Uterus (tissue), 4 donors: ENCODE data around the gene RIPK4. TPM values are rescaled to one million over a fixed set of nuclear protein-coding genes. Genes with fewer than 3 reads are reported as not detected.
"Not testable (repeated sequence)": the region's sequence is repeated elsewhere in the genome, so short reads cannot be mapped to it uniquely, and the experiment has no call there.

Experiments used
- DNase-seq, 2 donors: peaks; one replicate each; pipeline ENCODE4 v3.0.0-alpha.2; 2019 to 2020
- H3K27ac ChIP-seq, 2 donors: fragments of 200-600 bp; sonication (generic); 1 replicate in 1 of 2; 2 replicates in 1 of 2; pipeline ENCODE4 v1.5.1; 2016 to 2018
- H3K27me3 ChIP-seq, 2 donors: fragments of 200-600 bp; sonication (generic); one replicate each; pipeline ENCODE4 v1.5.1; 2018 to 2019; ENCODE audit warnings: control low read depth in 1 of 2
- H3K36me3 ChIP-seq, 2 donors: fragments of 200-600 bp; sonication (generic); one replicate each; pipeline ENCODE4 v1.5.1; 2019; ENCODE audit warnings: control low read depth in 1 of 2
- H3K4me1 ChIP-seq, 2 donors: fragments of 200-600 bp; sonication (generic); one replicate each; pipeline ENCODE4 v1.5.1; 2018 to 2019; ENCODE audit warnings: control low read depth in 1 of 2
- H3K4me3 ChIP-seq, 2 donors: fragments of 200-600 bp; sonication (generic); 1 replicate in 1 of 2; 2 replicates in 1 of 2; pipeline ENCODE4 v1.5.1; 2018 to 2019; ENCODE audit warnings: mild to moderate bottlenecking in 1 of 2
- H3K9me3 ChIP-seq, 2 donors: fragments of 200-600 bp; sonication (generic); one replicate each; pipeline ENCODE4 v1.5.1; 2019; ENCODE audit warnings: control low read depth in 1 of 2
- CTCF ChIP-seq, 4 experiments: fragments of 200-600 bp in 2 of 4; fragments of 450-650 bp in 2 of 4; sonication (generic) in 2 of 4; IDR thresholded peaks; one replicate each; pipeline ENCODE4 v1.5.1; 2016 to 2019; ENCODE audit warnings: antibody characterized with exemption in 4 of 4, mild to moderate bottlenecking in 2 of 4, moderate library complexity in 1 of 4
- POLR2A ChIP-seq, 2 donors: fragments of 450-650 bp; IDR thresholded peaks; one replicate each; pipeline ENCODE4 v1.6.1; 2016; ENCODE audit warnings: antibody characterized with exemption in 2 of 2, mild to moderate bottlenecking in 1 of 2, moderate library complexity in 1 of 2
- intact Hi-C: fragments of 100-400 bp; cut with DNase I; formaldehyde crosslinking; loops from one replicate; pipeline ENCODE4 v1.15.1; 2023; ENCODE audit warnings: low total_unique reads
- total RNA-seq, 4 donors: library from RNA; depleted of rRNA in 3 of 4; stranded (reverse); fragments of >200 nt in 3 of 4; gene quantifications; one replicate each; pipeline versions ENCODE4 v1.1.0 to v1.2.4, GENCODE V29; 2014 to 2023
- donor health status: DM: yes; HTN: yes; CAD: no.

The RIPK4 gene
- total RNA-seq, 4 donors from 2014 or later: 0.29 to 9.7 TPM; not detected in 2

GRCh38 chr21:41725421-41726031 is 41.3 kb downstream of the RIPK4 start:
- TF ChIP-seq CTCF (IDR thresholded peaks at IDR 0.05) (no peak), POLR2A (IDR thresholded peaks at IDR 0.05) (no peak)
- H3K4me3 ChIP-seq: no peak overlapping the region
- peaks cover 0 to 8% of the 10 kb centered on the region in 2 donors for H3K27me3 ChIP-seq
- H3K36me3 ChIP-seq: no peaks in the 10 kb centered on the region
- no peak overlapping the region for H3K27ac ChIP-seq
- H3K9me3 ChIP-seq: no peaks in the 10 kb centered on the region
- intact Hi-C loops: no loop called here
- no peak for DNase-seq
- H3K4me1 ChIP-seq: no peaks in the 10 kb centered on the region

- H3K9me3 ChIP-seq, intact Hi-C loops, H3K4me3 ChIP-seq, H3K27me3 ChIP-seq, H3K27ac ChIP-seq, H3K4me1 ChIP-seq, H3K36me3 ChIP-seq, DNase-seq: not testable (repeated sequence)
These were observed 43.0 kb downstream of the RIPK4 start for GRCh38 chr21:41723835-41724234.

- no peak for DNase-seq
- TF ChIP-seq CTCF (IDR thresholded peaks at IDR 0.05): no peak
- no peak overlapping the region for H3K4me3 ChIP-seq
- no peak overlapping the region for H3K27ac ChIP-seq
- H3K4me1 ChIP-seq: no peaks in the 10 kb centered on the region
- no peaks in the 10 kb centered on the region for H3K9me3 ChIP-seq
- intact Hi-C loops: no loop called here
- peaks cover 0 to 8% of the 10 kb centered on the region in 2 donors for H3K27me3 ChIP-seq
- no peaks in the 10 kb centered on the region for H3K36me3 ChIP-seq
These were observed 44.5 kb downstream of the RIPK4 start for GRCh38 chr21:41722052-41723018.

- Histone ChIP-seq H3K9me3 (no peaks in the 10 kb centered on the region), H3K27ac (no peak overlapping the region), H3K4me3 (no peak overlapping the region), H3K4me1 (no peaks in the 10 kb centered on the region), H3K27me3 (peaks cover 0 to 4% of the 10 kb centered on the region in 2 donors), H3K36me3 (no peaks in the 10 kb centered on the region)
- intact Hi-C loops: no loop called here
- no peak for DNase-seq
- TF ChIP-seq POLR2A (IDR thresholded peaks at IDR 0.05) (no peak), CTCF (IDR thresholded peaks at IDR 0.05) (no peak)
These were observed 46.6 kb downstream of the RIPK4 start for GRCh38 chr21:41720250-41720649.

- intact Hi-C loops: no loop called here
- no peak for DNase-seq
These were observed 47.2 kb downstream of the RIPK4 start for GRCh38 chr21:41719691-41720090.

More at GRCh38 chr21:41719691-41720090, 47.2 kb downstream of the RIPK4 start:
- Histone ChIP-seq H3K27me3 (no peaks in the 10 kb centered on the region), H3K4me1 (no peaks in the 10 kb centered on the region), H3K36me3 (no peaks in the 10 kb centered on the region), H3K9me3 (no peaks in the 10 kb centered on the region), H3K27ac (no peak overlapping the region), H3K4me3 (no peak overlapping the region)
- no peak for TF ChIP-seq CTCF (IDR thresholded peaks at IDR 0.05)
- no peak for TF ChIP-seq POLR2A (IDR thresholded peaks at IDR 0.05)
